Nephron (organoid): Measurements from ENCODE around the gene TNNI3K.

Experiments used
- H3K27ac Mint-ChIP-seq, 3 experiments: 2 replicates each; pipeline ENCODE4 v1.8.0; 2020; ENCODE audit warnings: mixed read lengths in 3 of 3, mild to moderate bottlenecking in 2 of 3, moderate library complexity in 1 of 3
- H3K27me3 Mint-ChIP-seq: 2 replicates; pipeline ENCODE4 v1.8.0; 2021; ENCODE audit warnings: low read depth, mild to moderate bottlenecking, moderate library complexity, mixed read lengths
- H3K36me3 Mint-ChIP-seq: 2 replicates; pipeline ENCODE4 v1.8.0; 2020; ENCODE audit warnings: low read depth, mixed read lengths
- H3K4me1 Mint-ChIP-seq: 2 replicates; pipeline ENCODE4 v1.8.0; 2020; ENCODE audit warnings: mixed read lengths
- H3K4me3 Mint-ChIP-seq, 3 experiments: 2 replicates each; pipeline ENCODE4 v1.8.0; 2020; ENCODE audit warnings: mild to moderate bottlenecking in 3 of 3, mixed read lengths in 3 of 3, moderate library complexity in 2 of 3
- H3K9me3 Mint-ChIP-seq: 2 replicates; pipeline ENCODE4 v1.8.0; 2020; ENCODE audit warnings: mixed read lengths
- CTCF ChIP-seq, 3 experiments: fragments of 200-600 bp; sonication (generic); IDR thresholded peaks; one replicate each; pipeline ENCODE4 v1.5.0; 2021; ENCODE audit warnings: antibody characterized with exemption in 3 of 3; ENCODE audit not compliant: unreplicated experiment in 3 of 3

Gene TNNI3K

GRCh38 chr1:74412244-74412643 lies 177.1 kb downstream of the TNNI3K start:
- Mint-ChIP-seq H3K4me3 (no peak overlapping the region), H3K9me3 (no peaks in the 10 kb centered on the region), H3K36me3 (no peaks in the 10 kb centered on the region), H3K27me3 (peaks cover 3% of the 10 kb centered on the region), H3K27ac (peak overlapping the region in 1 of 3 experiments; percentile 6), H3K4me1 (no peaks in the 10 kb centered on the region)
- no peak for TF ChIP-seq CTCF (IDR thresholded peaks at IDR 0.05; ENCODE audit: unreplicated experiment in 3 of 3)

GRCh38 chr1:74415935-74416334 lies 180.7 kb downstream of the TNNI3K start:
- Mint-ChIP-seq H3K27ac (no peak overlapping the region), H3K4me1 (peaks cover 13% of the 10 kb centered on the region), H3K4me3 (no peak overlapping the region), H3K9me3 (no peaks in the 10 kb centered on the region), H3K27me3 (peaks cover 3% of the 10 kb centered on the region), H3K36me3 (no peaks in the 10 kb centered on the region)
- no peak for TF ChIP-seq CTCF (IDR thresholded peaks at IDR 0.05; ENCODE audit: unreplicated experiment in 3 of 3)

- H3K4me3 Mint-ChIP-seq, result no peak overlapping the region
- no peaks in the 10 kb centered on the region for H3K36me3 Mint-ChIP-seq
- peak overlapping the region in 1 of 3 experiments; percentile 20 for H3K27ac Mint-ChIP-seq
- H3K9me3 Mint-ChIP-seq, result no peaks in the 10 kb centered on the region
- peaks cover 3% of the 10 kb centered on the region for H3K27me3 Mint-ChIP-seq
- H3K4me1 Mint-ChIP-seq, result peaks cover 18% of the 10 kb centered on the region
- TF ChIP-seq CTCF (IDR thresholded peaks at IDR 0.05; ENCODE audit: unreplicated experiment in 3 of 3), result no peak
These were observed 184.4 kb downstream of the TNNI3K start for GRCh38 chr1:74419611-74420010.

- H3K27me3 Mint-ChIP-seq, result no peaks in the 10 kb centered on the region
- no peak overlapping the region for H3K4me3 Mint-ChIP-seq
- H3K9me3 Mint-ChIP-seq, result no peaks in the 10 kb centered on the region
- no peak for TF ChIP-seq CTCF (IDR thresholded peaks at IDR 0.05; ENCODE audit: unreplicated experiment in 3 of 3)
- H3K4me1 Mint-ChIP-seq, result peaks cover 24% of the 10 kb centered on the region
- no peaks in the 10 kb centered on the region for H3K36me3 Mint-ChIP-seq
- H3K27ac Mint-ChIP-seq, result peak overlapping the region in 1 of 3 experiments; percentile 20
These were observed 185.3 kb downstream of the TNNI3K start for GRCh38 chr1:74420467-74420866.

GRCh38 chr1:74422421-74423292 lies 187.5 kb downstream of the TNNI3K start:
- TF ChIP-seq CTCF (IDR thresholded peaks at IDR 0.05; ENCODE audit: unreplicated experiment in 3 of 3), result no peak
- peaks cover 37% of the 10 kb centered on the region for H3K4me1 Mint-ChIP-seq
- no peak overlapping the region for H3K4me3 Mint-ChIP-seq
- H3K27me3 Mint-ChIP-seq, result no peaks in the 10 kb centered on the region
- H3K9me3 Mint-ChIP-seq, result no peaks in the 10 kb centered on the region
- H3K36me3 Mint-ChIP-seq, result no peaks in the 10 kb centered on the region
- peak overlapping the region in 1 of 3 experiments; percentile 76 for H3K27ac Mint-ChIP-seq

- Mint-ChIP-seq H3K27ac (peak overlapping the region in 1 of 3 experiments; percentile 76), H3K36me3 (no peaks in the 10 kb centered on the region), H3K4me1 (peaks cover 37% of the 10 kb centered on the region), H3K27me3 (no peaks in the 10 kb centered on the region), H3K4me3 (no peak overlapping the region), H3K9me3 (no peaks in the 10 kb centered on the region)
- TF ChIP-seq CTCF (IDR thresholded peaks at IDR 0.05; ENCODE audit: unreplicated experiment in 3 of 3), result no peak
These were observed 188.3 kb downstream of the TNNI3K start for GRCh38 chr1:74423471-74423870.
